ENCODE data around the gene PCCA.

The PCCA gene

GRCh38 chr13:100527644-100528043 is 438.8 kb downstream of the PCCA start:
- DNase-seq (ENCODE audit: low read depth): no peak

GRCh38 chr13:100528353-100528752 is 439.5 kb downstream of the PCCA start:
- no peak for DNase-seq (ENCODE audit: low read depth)

GRCh38 chr13:100528820-100529219 is 439.9 kb downstream of the PCCA start:
- DNase-seq (ENCODE audit: low read depth): no peak

- no peak for DNase-seq (ENCODE audit: low read depth)
Measured at GRCh38 chr13:100529666-100530377, 440.9 kb downstream of the PCCA start.

GRCh38 chr13:100530671-100531213 is 441.8 kb downstream of the PCCA start:
- no peak for DNase-seq (ENCODE audit: low read depth)

- no peak for DNase-seq (ENCODE audit: low read depth)
Measured at GRCh38 chr13:100532090-100532766, 443.3 kb downstream of the PCCA start.

- DNase-seq (ENCODE audit: low read depth): no peak
Measured at GRCh38 chr13:100532836-100533435, 444.0 kb downstream of the PCCA start.

- no peak for DNase-seq (ENCODE audit: low read depth)
Measured at GRCh38 chr13:100533588-100534041, 444.7 kb downstream of the PCCA start.

GRCh38 chr13:100534147-100534843 is 445.4 kb downstream of the PCCA start:
- DNase-seq (ENCODE audit: low read depth): no peak

- no peak for DNase-seq (ENCODE audit: low read depth)
Measured at GRCh38 chr13:100534911-100535310, 446.0 kb downstream of the PCCA start.

GRCh38 chr13:100535426-100536135 is 446.7 kb downstream of the PCCA start:
- no peak for DNase-seq (ENCODE audit: low read depth)

GRCh38 chr13:100536643-100537180 is 447.8 kb downstream of the PCCA start:
- DNase-seq (ENCODE audit: low read depth): no peak

- no peak for DNase-seq (ENCODE audit: low read depth)
Measured at GRCh38 chr13:100537486-100537885, 448.6 kb downstream of the PCCA start.

GRCh38 chr13:100537951-100538462 is 449.1 kb downstream of the PCCA start:
- no peak for DNase-seq (ENCODE audit: low read depth)

GRCh38 chr13:100540621-100541020 is 451.7 kb downstream of the PCCA start:
- no peak for DNase-seq (ENCODE audit: low read depth)

- DNase-seq (ENCODE audit: low read depth): no peak
Measured at GRCh38 chr13:100541897-100542825, 453.3 kb downstream of the PCCA start.

GRCh38 chr13:100542826-100543156 is 453.9 kb downstream of the PCCA start:
- DNase-seq (ENCODE audit: low read depth): no peak

GRCh38 chr13:100543872-100544602 is 455.1 kb downstream of the PCCA start:
- DNase-seq (ENCODE audit: low read depth): no peak
